GM11168 (cell line): ENCODE measurements around the gene PLS3.
"Not testable (repeated sequence)": the region's sequence is repeated elsewhere in the genome, so short reads cannot be mapped to it uniquely, and the experiment has no call there.

ENCODE experiments used
- in situ Hi-C: fragments of 300-500 bp; cut with MboI; formaldehyde crosslinking; loops from one replicate; pipeline ENCODE4 v1.12.0; 2022; ENCODE audit warnings: low sequenced_read_pairs; ENCODE audit not compliant: unreplicated experiment

Gene PLS3, protein sequence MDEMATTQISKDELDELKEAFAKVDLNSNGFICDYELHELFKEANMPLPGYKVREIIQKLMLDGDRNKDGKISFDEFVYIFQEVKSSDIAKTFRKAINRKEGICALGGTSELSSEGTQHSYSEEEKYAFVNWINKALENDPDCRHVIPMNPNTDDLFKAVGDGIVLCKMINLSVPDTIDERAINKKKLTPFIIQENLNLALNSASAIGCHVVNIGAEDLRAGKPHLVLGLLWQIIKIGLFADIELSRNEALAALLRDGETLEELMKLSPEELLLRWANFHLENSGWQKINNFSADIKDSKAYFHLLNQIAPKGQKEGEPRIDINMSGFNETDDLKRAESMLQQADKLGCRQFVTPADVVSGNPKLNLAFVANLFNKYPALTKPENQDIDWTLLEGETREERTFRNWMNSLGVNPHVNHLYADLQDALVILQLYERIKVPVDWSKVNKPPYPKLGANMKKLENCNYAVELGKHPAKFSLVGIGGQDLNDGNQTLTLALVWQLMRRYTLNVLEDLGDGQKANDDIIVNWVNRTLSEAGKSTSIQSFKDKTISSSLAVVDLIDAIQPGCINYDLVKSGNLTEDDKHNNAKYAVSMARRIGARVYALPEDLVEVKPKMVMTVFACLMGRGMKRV

DNA sequence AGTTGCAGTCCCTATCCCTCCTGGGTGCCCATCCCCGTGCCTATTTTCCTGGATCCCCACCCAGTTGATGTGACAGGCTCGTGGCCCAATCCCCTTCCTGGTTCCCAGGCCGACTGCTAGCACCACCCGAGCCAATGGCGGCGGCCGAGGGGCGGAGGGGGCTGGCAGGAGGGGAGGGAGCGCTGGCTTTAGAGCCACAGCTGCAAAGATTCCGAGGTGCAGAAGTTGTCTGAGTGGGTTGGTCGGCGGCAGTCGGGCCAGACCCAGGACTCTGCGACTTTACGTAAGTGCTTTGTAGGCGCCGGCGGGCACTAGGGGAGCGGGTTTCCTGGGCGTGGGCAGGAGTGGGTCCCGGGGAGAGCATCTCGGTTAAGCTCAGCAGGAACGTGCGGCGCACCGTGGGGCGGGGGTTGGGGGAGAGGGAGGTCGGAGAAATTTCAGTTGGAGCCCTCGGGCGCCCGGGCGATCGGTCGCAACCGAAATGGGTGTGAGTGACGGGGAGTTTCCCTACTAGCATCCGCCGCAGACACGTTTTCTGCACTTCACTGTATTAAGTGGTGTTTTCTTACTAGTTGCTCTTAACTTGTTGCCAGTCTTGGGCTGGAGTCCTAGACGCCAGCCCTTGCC lies at the start of gene PLS3:
Gene PLS3 (plus strand): TSS at position 197 of the 627 bp plus-strand sequence. CDS start 49,077 bp downstream, outside the sequence.
- in situ Hi-C loops, result no loop called here

DNA sequence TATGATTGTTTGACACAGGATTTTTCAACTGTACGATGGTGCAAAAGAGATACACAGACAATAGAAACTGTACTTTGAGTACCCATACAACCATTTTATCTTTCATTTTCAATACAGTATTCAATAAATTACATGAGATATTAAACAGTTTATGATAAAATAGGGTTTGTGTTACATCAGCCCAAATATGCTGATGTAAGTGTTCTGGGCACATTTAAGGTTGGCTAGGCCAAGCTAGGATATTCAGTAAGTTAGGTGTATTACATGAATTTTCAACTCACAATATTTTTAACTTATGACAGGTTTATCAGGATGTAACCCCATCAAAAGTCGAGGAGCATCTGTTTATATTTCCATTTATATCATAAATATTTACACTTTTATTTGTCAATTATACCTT lies 42.9 kb upstream of the PLS3 start:
- in situ Hi-C loops, result no loop called here

DNA sequence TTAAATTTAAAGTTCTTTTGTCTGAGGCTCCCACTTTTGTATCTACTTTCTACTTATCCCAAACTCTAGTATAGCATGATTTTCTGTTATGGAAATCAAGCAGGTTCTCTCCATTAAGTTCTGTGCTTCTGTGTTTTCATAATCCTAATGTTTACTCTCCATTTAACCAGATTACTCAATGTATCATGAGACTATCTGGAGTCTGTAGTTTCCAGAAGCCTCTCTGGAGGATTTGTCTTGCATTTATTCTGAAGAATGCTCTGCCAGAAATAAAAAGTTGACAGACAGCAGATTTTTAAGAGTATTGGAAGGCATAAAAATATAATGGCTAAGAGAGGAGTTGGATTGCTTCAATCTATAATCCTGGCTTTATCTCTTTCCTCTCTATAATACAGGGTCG lies 39.2 kb upstream of the PLS3 start:
- in situ Hi-C loops, result no loop called here

DNA sequence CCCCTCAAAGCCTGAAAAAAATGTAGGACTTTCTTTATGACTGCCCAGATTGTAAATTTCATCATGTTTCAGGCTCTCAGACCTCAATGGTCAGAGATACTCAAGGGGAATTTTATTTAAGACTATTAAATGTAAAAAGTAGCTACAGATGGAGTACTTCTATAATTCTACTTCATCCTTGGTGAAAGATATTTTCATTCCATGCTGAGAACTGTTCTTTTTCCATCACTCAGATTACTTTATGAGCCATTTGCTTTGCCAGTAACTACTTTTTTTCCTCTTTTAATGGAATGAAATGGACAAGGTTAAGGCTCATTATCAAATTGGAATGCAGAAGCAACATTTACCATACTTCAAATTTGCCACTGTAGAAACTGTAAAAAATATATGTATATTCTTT lies 38.0 kb upstream of the PLS3 start:
- in situ Hi-C loops, result no loop called here

DNA sequence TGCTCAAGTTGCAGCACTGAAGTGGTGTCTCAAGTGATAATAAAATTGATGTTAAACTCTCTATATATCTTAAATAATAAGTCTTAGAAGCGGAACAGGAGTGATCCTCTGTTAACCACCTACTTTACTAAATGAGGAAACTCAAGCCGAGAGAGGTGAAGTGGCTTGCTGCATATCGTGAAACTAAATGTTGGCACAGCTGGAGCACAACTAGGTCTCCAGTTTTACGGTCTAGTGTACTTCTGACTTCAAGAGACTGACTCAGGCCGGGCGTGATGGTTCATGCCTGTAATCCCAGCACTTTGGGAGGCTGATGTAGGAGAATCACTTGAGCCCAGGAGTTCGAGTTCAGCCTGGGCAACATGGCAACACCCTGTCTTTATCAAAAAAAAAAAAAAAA lies 35.5 kb upstream of the PLS3 start:
- in situ Hi-C loops, result no loop called here

DNA sequence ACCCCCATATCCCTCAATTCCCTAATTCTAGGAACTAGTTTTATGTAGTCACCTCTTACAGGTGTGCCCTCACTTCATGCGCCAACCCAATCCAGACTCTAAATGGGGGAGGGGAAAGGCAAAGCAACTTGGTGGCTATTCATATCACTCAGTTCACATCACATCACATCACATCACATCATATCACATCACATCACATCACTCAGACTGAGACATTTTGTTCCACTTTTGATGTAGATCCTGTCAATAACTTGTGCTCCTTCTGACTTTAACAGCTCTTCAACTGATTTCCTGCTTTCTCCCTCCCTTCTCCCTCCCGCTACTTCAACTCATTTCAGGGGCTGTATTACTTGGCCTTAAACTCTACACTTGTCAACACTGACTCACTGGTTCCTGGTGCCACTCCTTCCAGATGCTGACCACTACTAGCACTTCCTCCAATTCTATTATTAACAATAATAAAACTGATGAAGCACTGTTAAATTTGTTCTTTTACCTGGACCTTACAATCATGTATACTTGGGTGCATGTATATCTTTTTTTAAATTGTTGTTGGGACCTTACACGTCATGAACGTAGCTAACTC lies 29.1 kb upstream of the PLS3 start:
- in situ Hi-C loops, result no loop called here

DNA sequence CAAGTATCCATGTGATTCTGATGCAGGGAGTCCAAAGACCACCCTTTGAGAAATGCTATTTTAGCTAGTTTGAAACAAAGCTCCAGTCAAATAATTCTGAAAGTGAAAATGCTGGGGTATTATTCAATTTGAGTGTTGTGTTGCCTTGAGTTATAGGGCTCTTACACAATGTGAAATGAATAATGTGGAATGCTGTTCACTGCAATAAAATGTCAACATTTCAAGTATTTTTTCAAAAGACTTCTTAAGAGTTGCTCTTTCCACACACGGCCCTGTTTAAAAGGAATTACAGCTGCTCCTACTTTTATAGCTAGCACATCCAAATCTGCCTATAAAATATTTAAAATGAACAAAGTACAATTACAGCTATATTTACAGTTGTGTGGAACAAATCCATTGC lies 27.5 kb upstream of the PLS3 start:
- in situ Hi-C loops, result no loop called here

DNA sequence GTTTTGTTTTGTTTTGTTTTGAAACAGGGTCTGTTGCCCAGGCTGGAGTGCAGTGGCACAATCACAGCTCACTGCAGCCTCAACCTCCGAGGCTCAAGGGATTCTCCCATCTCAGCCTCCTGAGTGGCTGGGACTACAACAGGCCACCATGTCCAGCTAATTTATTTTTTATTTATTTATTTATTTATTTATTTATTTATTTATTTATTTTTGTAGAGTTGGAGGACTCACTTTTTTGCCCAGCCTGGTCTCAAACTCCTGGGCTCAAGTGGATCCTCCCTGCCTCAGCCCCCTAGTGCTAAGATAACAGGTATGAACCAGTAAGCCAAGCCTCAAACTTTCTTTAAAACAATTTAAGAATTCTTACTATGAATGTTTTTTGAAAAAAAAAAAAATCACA lies 26.6 kb upstream of the PLS3 start:
- in situ Hi-C loops, result no loop called here

DNA sequence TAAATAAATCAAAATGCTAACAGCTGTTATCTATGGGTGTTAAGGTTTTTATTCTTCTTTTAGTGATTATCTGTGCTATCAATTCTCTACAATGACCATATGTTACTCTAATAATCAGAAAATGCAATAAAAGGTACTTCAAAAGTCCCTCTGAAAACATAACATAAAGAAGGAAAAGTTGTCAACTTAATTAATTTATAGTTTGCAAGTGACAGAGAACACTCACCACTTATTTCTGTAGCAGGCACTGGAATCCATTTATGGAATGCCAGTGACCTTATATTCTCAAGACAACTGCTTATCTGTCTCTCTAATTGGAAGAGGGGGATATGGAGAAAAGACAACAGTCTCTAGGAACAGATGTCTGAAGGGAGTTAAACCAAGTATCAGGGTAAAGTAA lies 25.6 kb upstream of the PLS3 start:
- in situ Hi-C loops, result no loop called here

DNA sequence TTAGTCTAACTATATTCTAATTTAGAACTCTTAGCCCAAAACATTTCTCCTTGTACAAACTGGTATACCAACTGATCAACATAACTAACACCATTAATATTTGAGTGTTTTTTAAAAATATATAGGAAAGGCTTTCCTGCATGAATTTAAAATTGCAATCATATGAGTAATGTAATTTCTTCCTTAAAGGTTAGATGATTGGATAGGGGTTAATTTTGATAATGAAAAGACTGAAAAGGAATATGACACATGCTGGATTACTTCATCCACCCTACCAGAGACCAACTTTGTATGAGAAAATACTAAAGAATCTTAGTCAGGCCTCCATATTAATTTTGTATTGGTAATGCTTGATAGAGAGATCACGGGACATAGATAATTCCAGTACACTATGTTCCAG lies 25.1 kb upstream of the PLS3 start:
- in situ Hi-C loops, result no loop called here

DNA sequence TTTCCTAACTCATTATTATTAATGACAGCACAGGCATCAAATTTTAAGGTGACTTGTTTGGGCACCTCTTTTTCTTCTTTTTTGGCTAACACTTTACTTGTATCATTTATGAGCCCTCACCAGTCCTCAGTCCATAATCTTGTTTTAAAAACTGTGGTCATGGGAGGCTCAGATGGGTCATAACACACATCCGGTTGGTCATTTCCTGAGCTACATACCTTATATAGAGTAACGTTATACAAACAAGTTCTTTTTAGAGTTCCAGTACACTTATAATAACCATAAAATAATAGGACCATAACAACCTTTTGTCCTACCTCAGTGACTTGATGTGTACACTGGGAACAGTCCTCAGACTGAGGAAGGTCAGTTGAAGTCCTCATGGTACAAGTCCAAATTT lies 21.1 kb upstream of the PLS3 start:
- in situ Hi-C loops, result no loop called here

DNA sequence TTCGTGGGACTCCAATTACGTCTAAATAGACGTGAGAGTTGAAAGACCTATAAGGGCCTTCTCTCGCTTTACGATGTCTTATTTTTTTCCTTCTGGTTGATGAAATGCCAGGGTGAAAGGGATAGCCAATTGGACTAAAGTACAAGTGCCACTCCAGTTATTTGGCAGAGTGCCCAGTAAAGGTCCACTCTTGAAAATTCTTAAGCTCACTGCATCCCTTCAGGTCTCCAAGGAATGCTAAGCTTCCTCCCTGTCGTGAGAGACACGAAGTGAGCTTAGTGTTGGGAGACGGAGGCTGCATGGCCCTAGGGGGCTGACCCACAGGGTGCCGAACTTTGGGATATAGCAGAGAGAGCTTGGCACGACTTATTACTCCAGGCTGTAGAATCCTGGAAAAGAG lies 19.9 kb upstream of the PLS3 start:
- in situ Hi-C loops, result not testable (repeated sequence)

DNA sequence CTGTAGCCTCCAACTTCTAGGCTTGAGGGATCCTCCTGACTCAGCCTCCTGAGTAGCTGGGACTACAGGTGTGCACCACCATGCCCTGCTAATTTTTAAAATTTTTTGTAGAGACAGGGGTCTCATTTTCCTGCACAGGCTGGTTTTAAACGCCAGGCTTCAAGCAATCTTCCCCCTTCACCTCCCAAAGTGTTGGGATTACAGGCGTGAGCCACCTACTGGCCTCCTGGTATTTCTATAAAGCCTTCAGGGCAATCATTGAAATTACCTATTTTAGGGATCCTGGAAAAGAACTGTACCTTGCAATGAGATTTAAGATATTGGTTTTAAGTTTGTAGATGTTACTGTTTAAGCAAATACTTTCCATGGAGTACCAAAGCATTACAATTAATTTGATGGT lies 13.5 kb upstream of the PLS3 start:
- in situ Hi-C loops, result no loop called here

DNA sequence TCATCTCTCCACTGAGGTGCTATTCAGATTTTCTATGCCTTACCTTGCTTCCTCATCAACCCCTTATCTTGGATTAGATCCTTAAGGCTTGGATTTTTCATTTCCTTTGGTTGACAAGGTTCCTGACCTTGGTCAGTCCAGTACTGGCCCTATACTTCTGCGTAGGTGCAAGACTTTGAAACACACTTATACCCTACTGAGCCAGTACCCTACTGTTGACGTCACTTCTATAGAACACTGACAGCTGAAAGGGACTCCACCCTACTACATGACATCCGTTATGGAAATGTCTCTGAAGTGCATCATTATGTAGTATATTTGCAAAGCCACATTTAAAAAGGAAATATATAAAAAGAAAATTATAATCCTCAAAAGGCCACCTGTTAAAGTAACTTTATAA lies 12.0 kb upstream of the PLS3 start:
- in situ Hi-C loops, result no loop called here

DNA sequence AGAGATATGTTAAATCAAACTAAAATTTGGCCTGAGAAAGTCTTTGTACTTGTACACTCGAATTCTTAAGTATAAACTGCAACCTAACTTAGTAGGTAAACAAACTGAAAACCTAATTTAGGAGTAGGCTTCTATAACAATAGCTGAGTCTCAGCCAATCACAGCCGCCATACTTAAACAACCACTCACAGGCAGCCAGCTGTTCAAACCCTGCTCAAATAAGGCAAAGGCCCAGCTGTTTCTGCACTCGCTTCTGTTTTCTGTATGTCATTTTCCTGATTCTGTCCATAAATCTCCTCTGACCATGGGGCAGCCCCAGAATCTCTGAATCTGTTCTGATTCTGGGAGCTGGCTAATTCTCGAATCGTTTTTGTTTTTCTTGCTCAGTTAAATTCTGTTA lies 7.8 kb upstream of the PLS3 start:
- in situ Hi-C loops, result no loop called here

DNA sequence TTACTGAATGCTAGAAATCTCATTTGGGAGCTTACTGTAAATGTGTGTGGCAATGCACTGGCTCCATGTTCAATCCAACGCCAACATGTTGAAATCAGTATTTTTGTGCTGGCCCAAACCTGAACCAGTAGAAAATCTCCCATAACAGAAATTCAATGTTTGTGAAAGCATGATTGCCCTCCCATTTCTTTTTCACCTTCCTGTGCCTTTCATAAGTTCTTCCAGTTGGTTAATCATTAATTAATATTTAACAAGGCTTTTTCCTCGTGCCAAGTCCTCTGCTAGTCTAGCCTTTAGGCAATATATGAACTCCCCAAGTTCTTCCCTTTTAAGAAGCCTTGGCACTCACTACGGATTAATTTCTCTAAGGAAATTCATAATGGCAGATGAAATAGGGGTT lies 1.3 kb upstream of the PLS3 start:
- in situ Hi-C loops, result no loop called here

DNA sequence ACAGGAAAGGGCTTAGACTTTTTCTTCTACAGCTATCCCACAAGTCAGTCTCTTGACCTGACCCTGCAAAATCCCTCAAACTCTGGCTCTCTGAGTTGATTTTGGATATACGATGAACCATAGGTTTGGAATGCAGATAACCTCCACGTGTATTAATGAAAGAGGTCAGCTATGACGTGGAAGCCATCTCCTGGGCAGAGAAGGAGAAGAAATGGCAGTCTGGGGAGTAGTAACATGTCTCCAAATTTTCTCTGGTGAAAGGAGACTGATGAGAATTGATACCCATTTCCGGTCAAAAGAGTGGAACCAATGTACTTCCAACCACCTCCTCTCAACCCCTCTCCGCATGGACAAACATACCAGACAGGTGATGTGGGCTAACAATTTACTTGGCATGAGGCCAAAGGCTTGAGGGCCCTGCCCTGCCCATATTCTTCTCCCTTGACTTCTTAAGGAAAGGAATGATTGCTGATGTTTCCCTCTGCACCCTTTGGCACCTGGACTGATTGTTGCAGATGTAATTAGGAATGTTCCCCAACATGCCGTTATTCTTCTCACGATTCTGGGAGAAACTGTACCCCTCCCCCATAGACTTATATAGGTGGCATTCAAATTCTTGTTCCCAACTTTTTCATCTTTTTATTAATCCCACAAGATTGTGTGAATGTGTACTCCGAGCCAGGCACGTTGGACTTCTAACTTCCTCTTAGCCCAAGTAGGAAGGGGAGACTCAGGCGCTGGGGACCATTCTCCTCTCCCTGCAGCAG lies 580 bp upstream of the PLS3 start:
- in situ Hi-C loops, result no loop called here

DNA sequence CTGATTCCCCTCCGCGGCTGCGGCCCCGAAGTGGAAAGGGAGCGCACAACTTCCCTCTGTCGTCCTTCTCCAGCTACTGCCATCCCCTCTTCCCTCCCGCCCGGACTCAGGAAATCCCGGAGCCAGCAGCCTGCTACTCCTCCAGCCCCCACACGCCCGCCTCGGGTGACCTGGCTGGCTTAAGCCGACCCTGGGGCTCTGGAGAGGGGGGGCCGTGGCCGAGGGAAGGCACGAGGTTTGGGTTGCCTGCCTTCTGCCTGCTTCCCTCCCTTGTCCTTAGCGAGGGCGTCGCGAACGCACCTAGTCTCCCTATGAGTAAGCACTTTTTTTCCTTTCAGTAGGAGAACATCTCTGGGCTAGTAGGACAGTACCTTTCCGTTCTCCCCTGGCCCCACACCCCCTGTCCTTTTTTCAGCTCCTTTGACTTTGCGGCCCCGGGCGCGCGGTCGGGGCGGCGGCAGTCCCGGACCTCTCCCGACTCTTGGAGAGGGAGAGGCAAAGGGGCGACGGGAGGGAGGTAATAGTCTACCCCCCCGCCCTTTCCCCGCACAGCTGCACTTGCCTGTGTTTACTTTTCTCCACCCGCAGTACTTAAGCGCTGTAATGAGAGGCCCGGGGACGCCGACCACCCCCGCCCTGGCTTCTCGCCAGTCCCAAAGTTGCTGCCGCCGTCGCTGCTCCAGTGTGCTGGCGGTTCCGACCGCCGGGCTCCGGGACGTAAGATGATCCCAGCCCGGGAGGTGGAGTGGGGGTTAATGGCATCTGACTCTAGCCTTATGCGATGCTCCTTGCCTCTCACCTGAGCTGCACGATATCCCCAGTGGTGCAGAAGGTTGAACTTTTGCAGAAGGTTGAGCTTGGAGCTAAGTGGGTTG lies 868 bp downstream of the PLS3 start:
- in situ Hi-C loops, result no loop called here

DNA sequence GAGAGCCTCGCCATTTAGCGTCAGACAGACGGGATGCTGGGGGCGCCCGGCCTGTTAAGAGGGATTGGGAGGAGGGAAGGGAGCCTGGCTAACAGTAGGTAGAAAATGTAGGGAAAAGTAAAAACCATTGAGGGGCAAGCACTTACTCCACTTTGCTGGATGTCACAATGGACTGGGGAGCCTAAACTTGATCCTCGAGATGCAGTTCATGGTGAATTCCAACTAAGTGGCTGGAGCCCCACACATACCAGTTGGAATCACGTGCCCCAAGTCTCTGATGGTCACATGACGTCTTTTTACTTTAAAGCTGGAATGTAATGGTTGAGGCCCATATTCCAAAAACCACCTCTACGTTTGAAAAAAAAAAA lies 1.5 kb downstream of the PLS3 start:
- in situ Hi-C loops, result no loop called here
